ENCODE measurements around the gene HENMT1.
"Not testable (repeated sequence)": the region's sequence is repeated elsewhere in the genome, so short reads cannot be mapped to it uniquely, and the experiment has no call there.

HENMT1 gene

DNA sequence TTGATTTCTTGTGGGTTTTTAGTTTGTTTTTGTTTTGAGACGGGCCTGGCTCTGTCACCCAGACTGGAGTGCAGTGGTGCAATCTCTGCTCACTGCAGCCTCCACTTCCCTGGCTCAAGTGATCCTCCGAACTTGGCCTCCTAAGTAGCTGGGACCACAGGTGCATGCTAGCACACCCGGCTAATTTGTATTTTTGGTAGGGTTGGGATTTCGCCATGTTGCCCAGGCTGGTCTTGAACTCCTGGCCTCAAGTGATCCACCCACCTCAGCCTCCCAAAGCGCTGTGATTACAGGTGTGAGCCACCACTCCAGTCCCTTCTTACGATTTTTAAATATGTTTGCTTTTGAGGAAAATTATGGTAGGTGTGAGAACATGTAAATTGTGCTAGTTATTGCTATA is 41.2 kb upstream of the HENMT1 start:
- not testable (repeated sequence) for H3K79me1 ChIP-seq (ENCODE audit: low read length); H3K4me2 ChIP-seq (ENCODE audit: low read length); H2AK5ac ChIP-seq (ENCODE audit: low read length); H4K5ac ChIP-seq (ENCODE audit: low read length); H2BK120ac ChIP-seq (ENCODE audit: low read depth, low read length); H2BK15ac ChIP-seq (replicated peaks; ENCODE audit: low read depth); H3K4me3 ChIP-seq (ENCODE audit: low read length); H3K23ac ChIP-seq (ENCODE audit: low read length); H3K56ac ChIP-seq (ENCODE audit: low read length); H4K8ac ChIP-seq (ENCODE audit: low read depth, low read length); H3K36me3 ChIP-seq (ENCODE audit: control insufficient read depth, insufficient read depth, low read length); H3K27me3 ChIP-seq (ENCODE audit: insufficient read depth, low read length, poor library complexity); H3K79me2 ChIP-seq (ENCODE audit: control insufficient read depth, insufficient read depth, low read length); H3K4ac ChIP-seq (ENCODE audit: low read depth, low read length); H3K9ac ChIP-seq (ENCODE audit: low read length); H3K27ac ChIP-seq (ENCODE audit: low read depth, low read length); H2BK5ac ChIP-seq (ENCODE audit: low read length); H3K4me1 ChIP-seq (ENCODE audit: control insufficient read depth, low read depth, low read length); DNase-seq; H3K18ac ChIP-seq (ENCODE audit: low read length)
- WGBS (ENCODE audit: extremely low coverage, insufficient coverage, low lambda C conversion rate), result no CpG with 5 or more reads among the region's 6 CpGs

DNA sequence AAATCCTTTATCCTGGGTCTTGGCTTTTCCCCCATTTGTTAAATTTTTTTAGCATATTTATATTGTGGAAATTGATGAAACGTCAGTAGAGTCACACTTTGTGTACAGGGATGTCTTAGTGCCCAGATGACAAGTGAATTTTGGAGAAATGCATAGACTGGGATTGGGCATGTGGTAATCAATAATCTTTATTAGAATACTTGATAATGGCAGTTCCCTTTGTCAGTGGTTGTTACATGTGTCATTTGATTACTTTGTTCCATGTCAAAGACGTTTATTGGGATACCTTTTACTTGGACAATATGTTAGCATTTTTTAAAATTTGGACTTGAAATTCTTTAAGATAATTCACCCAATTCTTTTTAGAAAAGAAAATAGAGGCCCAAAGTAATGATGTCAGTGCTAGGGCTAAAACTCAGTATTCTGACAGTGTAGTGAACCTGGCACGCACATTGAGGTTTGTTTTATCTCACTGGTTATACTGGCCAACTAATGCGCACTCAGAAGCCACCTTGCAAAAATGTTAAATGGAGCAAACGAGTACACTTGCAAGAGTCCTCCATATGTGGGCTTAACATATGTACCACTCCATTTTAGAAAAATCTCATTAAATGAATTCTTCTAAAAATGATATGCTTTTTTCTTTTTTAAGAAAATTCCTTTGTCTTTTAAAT is 40.4 kb upstream of the HENMT1 start:
- Histone ChIP-seq H3K27ac (ENCODE audit: low read depth, low read length) (no peak overlapping the region), H3K9ac (ENCODE audit: low read length) (no peak overlapping the region), H3K18ac (ENCODE audit: low read length) (no peak overlapping the region), H3K79me2 (ENCODE audit: control insufficient read depth, insufficient read depth, low read length) (no peaks in the 10 kb centered on the region), H3K27me3 (ENCODE audit: insufficient read depth, low read length, poor library complexity) (no peaks in the 10 kb centered on the region), H4K5ac (ENCODE audit: low read length) (no peak overlapping the region), H3K4me3 (ENCODE audit: low read length) (no peak overlapping the region), H3K36me3 (ENCODE audit: control insufficient read depth, insufficient read depth, low read length) (peaks cover 7% of the 10 kb centered on the region), H3K79me1 (ENCODE audit: low read length) (no peaks in the 10 kb centered on the region), H2BK120ac (ENCODE audit: low read depth, low read length) (no peak overlapping the region), H3K4me1 (ENCODE audit: control insufficient read depth, low read depth, low read length) (no peaks in the 10 kb centered on the region), H3K23ac (ENCODE audit: low read length) (no peak overlapping the region), H2AK5ac (ENCODE audit: low read length) (no peak overlapping the region), H3K4ac (ENCODE audit: low read depth, low read length) (no peak overlapping the region), H2BK15ac (replicated peaks; ENCODE audit: low read depth) (no peak overlapping the region), H3K56ac (ENCODE audit: low read length) (no peak overlapping the region), H4K8ac (ENCODE audit: low read depth, low read length) (no peak overlapping the region), H2BK5ac (ENCODE audit: low read length) (no peak overlapping the region), H3K4me2 (ENCODE audit: low read length) (no peak overlapping the region)
- WGBS (ENCODE audit: extremely low coverage, insufficient coverage, low lambda C conversion rate), result no CpG with 5 or more reads among the region's 5 CpGs
- no peak for DNase-seq

DNA sequence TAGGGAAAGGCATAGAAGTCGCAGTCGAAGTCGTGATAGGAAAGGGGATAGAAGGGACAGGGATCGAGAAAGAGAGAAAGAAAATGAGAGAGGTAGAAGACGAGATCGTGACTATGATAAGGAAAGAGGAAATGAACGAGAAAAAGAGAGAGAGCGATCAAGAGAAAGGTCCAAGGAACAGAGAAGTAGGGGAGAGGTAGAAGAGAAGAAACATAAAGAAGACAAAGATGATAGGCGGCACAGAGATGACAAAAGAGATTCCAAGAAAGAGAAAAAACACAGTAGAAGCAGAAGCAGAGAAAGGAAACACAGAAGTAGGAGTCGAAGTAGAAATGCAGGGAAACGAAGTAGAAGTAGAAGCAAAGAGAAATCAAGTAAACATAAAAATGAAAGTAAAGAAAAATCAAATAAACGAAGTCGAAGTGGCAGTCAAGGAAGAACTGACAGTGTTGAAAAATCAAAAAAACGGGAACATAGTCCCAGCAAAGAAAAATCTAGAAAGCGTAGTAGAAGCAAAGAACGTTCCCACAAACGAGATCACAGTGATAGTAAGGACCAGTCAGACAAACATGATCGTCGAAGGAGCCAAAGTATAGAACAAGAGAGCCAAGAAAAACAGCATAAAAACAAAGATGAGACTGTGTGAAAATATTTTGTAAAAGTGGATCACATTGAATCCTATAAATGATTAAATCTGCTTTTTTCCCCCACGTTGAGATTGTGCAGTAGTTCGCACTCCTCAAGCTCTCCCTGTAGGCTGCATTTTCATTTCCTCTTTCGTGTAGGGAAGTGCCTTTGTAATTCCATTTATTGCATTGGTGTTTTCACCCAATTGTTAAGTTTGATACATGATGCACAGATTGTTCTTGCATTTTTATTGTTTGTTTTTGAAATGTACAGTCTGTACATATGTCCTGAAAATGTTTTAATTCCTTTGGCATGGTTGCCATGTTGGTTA is 38.8 kb upstream of the HENMT1 start:
- Histone ChIP-seq H3K79me2 (ENCODE audit: control insufficient read depth, insufficient read depth, low read length) (peaks cover 9% of the 10 kb centered on the region), H3K79me1 (ENCODE audit: low read length) (peaks cover 1% of the 10 kb centered on the region), H2AK5ac (ENCODE audit: low read length) (no peak overlapping the region), H3K4ac (ENCODE audit: low read depth, low read length) (no peak overlapping the region), H3K4me3 (ENCODE audit: low read length) (no peak overlapping the region), H4K5ac (ENCODE audit: low read length) (no peak overlapping the region), H4K8ac (ENCODE audit: low read depth, low read length) (no peak overlapping the region), H3K27ac (ENCODE audit: low read depth, low read length) (no peak overlapping the region), H3K56ac (ENCODE audit: low read length) (no peak overlapping the region), H3K36me3 (ENCODE audit: control insufficient read depth, insufficient read depth, low read length) (peaks cover 7% of the 10 kb centered on the region), H2BK15ac (replicated peaks; ENCODE audit: low read depth) (no peak overlapping the region), H3K18ac (ENCODE audit: low read length) (no peak overlapping the region), H3K4me2 (ENCODE audit: low read length) (no peak overlapping the region), H3K9ac (ENCODE audit: low read length) (no peak overlapping the region), H2BK5ac (ENCODE audit: low read length) (no peak overlapping the region), H3K23ac (ENCODE audit: low read length) (no peak overlapping the region), H3K27me3 (ENCODE audit: insufficient read depth, low read length, poor library complexity) (no peaks in the 10 kb centered on the region), H3K4me1 (ENCODE audit: control insufficient read depth, low read depth, low read length) (no peaks in the 10 kb centered on the region), H2BK120ac (ENCODE audit: low read depth, low read length) (no peak overlapping the region)
- 100% methylated on average over 5 of the region's 22 CpGs for WGBS (ENCODE audit: extremely low coverage, insufficient coverage, low lambda C conversion rate)
- no peak for DNase-seq

DNA sequence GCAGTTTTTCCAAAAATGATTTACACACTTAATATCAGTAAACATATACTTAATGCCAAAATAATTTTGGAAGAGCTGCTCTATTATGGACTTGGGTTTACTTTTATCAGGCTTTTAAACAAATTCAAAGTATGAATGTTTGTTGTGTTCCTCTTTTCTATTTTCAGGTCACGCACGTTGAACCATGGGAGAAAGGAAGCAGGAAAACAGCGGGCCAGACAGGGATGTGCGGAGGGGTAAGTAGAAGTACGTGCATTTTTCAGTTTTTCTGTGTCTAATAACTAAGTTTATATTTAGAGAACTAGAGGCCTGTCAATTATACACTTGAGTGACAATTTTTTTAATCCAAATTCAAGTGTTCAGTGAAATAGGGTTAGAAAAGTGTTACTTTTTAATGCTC is 34.6 kb upstream of the HENMT1 start:
- no CpG with 5 or more reads among the region's 5 CpGs for WGBS (ENCODE audit: extremely low coverage, insufficient coverage, low lambda C conversion rate)
- peaks cover 39% of the 10 kb centered on the region for H3K79me2 ChIP-seq (ENCODE audit: control insufficient read depth, insufficient read depth, low read length)
- H3K9ac ChIP-seq (ENCODE audit: low read length), result no peak overlapping the region
- no peak overlapping the region for H3K4me2 ChIP-seq (ENCODE audit: low read length)
- H3K27me3 ChIP-seq (ENCODE audit: insufficient read depth, low read length, poor library complexity), result no peaks in the 10 kb centered on the region
- H4K5ac ChIP-seq (ENCODE audit: low read length), result no peak overlapping the region
- H2BK5ac ChIP-seq (ENCODE audit: low read length), result no peak overlapping the region
- no peak overlapping the region for H2AK5ac ChIP-seq (ENCODE audit: low read length)
- H3K4ac ChIP-seq (ENCODE audit: low read depth, low read length), result no peak overlapping the region
- H3K56ac ChIP-seq (ENCODE audit: low read length), result no peak overlapping the region
- peaks cover 7% of the 10 kb centered on the region for H3K79me1 ChIP-seq (ENCODE audit: low read length)
- H4K8ac ChIP-seq (ENCODE audit: low read depth, low read length), result no peak overlapping the region
- H3K27ac ChIP-seq (ENCODE audit: low read depth, low read length), result no peak overlapping the region
- no peak overlapping the region for H2BK120ac ChIP-seq (ENCODE audit: low read depth, low read length)
- H3K4me3 ChIP-seq (ENCODE audit: low read length), result no peak overlapping the region
- H3K18ac ChIP-seq (ENCODE audit: low read length), result no peak overlapping the region
- H3K4me1 ChIP-seq (ENCODE audit: control insufficient read depth, low read depth, low read length), result no peaks in the 10 kb centered on the region
- no peak for DNase-seq
- no peak overlapping the region for H3K23ac ChIP-seq (ENCODE audit: low read length)
- H3K36me3 ChIP-seq (ENCODE audit: control insufficient read depth, insufficient read depth, low read length), result peaks cover 5% of the 10 kb centered on the region
- H2BK15ac ChIP-seq (replicated peaks; ENCODE audit: low read depth), result no peak overlapping the region

DNA sequence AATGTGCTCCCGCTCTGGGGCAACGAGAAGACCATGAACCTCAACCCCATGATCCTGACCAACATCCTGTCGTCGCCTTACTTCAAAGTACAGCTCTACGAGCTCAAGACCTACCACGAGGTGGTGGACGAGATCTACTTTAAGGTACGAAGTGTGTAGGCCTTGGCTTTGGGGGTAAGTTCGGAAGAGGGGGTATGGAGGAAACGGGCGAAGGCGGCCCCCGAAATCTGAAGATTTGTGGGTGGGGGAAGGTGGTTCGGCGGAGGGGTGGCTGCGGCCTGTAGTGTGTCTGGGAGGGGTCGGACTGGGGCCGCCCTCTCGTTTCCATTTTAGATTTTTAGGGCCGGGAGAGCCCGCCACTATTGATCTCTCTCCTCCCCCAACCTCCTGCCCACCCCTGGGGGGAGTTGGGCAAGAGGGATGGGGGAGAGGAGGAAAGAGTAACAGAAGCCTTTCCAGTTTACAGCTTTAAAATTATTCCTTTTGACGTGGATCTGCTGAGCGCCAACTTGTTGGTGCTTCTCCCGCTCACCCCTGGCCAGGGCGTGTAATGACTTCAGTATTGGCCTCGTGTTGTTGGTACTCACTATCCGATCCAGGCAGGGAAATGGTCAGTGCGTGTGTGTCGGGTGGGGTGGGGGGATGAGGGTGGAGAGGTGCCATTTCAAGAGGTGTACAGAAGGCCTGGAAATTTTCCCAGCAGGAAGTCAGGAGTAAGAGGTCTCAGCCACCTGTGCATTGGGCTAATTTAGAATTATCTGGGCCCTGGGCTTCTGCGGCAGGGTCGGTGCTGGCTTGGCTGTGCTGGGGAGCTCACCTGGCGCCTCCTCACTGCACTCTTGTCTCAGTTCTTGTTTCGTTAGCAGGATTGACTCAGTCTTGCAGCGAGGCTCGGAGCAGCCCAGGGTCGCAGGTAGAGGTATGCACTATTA is 32.1 kb upstream of the HENMT1 start:
- Histone ChIP-seq H3K79me2 (ENCODE audit: control insufficient read depth, insufficient read depth, low read length) (peaks cover 39% of the 10 kb centered on the region), H2BK5ac (ENCODE audit: low read length) (peak overlapping the region; percentile 29), H3K4me2 (ENCODE audit: low read length) (peak overlapping the region; percentile 51), H2AK5ac (ENCODE audit: low read length) (no peak overlapping the region), H3K18ac (ENCODE audit: low read length) (peak overlapping the region; percentile 86), H4K8ac (ENCODE audit: low read depth, low read length) (no peak overlapping the region), H2BK15ac (replicated peaks; ENCODE audit: low read depth) (no peak overlapping the region), H3K56ac (ENCODE audit: low read length) (peak overlapping the region; percentile 97), H3K4me3 (ENCODE audit: low read length) (peak overlapping the region; percentile 79), H4K5ac (ENCODE audit: low read length) (no peak overlapping the region), H3K36me3 (ENCODE audit: control insufficient read depth, insufficient read depth, low read length) (peaks cover 2% of the 10 kb centered on the region), H3K4me1 (ENCODE audit: control insufficient read depth, low read depth, low read length) (no peaks in the 10 kb centered on the region), H2BK120ac (ENCODE audit: low read depth, low read length) (no peak overlapping the region), H3K27ac (ENCODE audit: low read depth, low read length) (peak overlapping the region; percentile 96), H3K9ac (ENCODE audit: low read length) (peak overlapping the region; percentile 89), H3K27me3 (ENCODE audit: insufficient read depth, low read length, poor library complexity) (no peaks in the 10 kb centered on the region), H3K79me1 (ENCODE audit: low read length) (peaks cover 7% of the 10 kb centered on the region), H3K23ac (ENCODE audit: low read length) (no peak overlapping the region), H3K4ac (ENCODE audit: low read depth, low read length) (peak overlapping the region; percentile 46)
- DNase-seq, result peak; percentile 89
- no CpG with 5 or more reads among the region's 36 CpGs for WGBS (ENCODE audit: extremely low coverage, insufficient coverage, low lambda C conversion rate)

All from mesendoderm (in vitro differentiated cells).